HEK293T (cell line): ENCODE data around the gene HTT.

Experiments used
- BHLHE40 ChIP-seq: fragments of 450-650 bp; IDR thresholded peaks from 2 replicates; pipeline ENCODE4 v1.6.1; 2016; ENCODE audit warnings: mild to moderate bottlenecking, moderate library complexity, borderline replicate concordance
- ELF4 ChIP-seq: fragments of 450-650 bp; IDR thresholded peaks from 2 replicates; pipeline ENCODE4 v1.6.1; 2017; ENCODE audit warnings: antibody characterized with exemption
- FOXA1 ChIP-seq: fragments of 450-650 bp; IDR thresholded peaks from 2 replicates; pipeline ENCODE4 v1.6.1; 2016; ENCODE audit warnings: mild to moderate bottlenecking
- FOXK2 ChIP-seq: fragments of 450-650 bp; IDR thresholded peaks from 2 replicates; pipeline ENCODE4 v1.6.1; 2016; ENCODE audit warnings: mild to moderate bottlenecking
- FOXM1 ChIP-seq: fragments of 450-650 bp; IDR thresholded peaks from 2 replicates; pipeline ENCODE4 v1.6.1; 2017; ENCODE audit warnings: mild to moderate bottlenecking, borderline replicate concordance
- LEF1 ChIP-seq: fragments of 450-650 bp; IDR thresholded peaks from 2 replicates; pipeline ENCODE4 v1.6.1; 2017; ENCODE audit warnings: mild to moderate bottlenecking, borderline replicate concordance
- SP1 ChIP-seq: fragments of 450-650 bp; IDR thresholded peaks from 2 replicates; pipeline ENCODE4 v1.6.1; 2017
- SUZ12 ChIP-seq: fragments of 450-650 bp; IDR thresholded peaks from 2 replicates; pipeline ENCODE4 v1.6.1; 2016; ENCODE audit warnings: mild to moderate bottlenecking

- TF ChIP-seq LEF1 (no peak), SP1 (no peak), ELF4 (no peak), BHLHE40 (no peak), FOXA1 (no peak), SUZ12 (no peak), FOXK2 (no peak), FOXM1 (no peak)
Observed at GRCh38 chr4:3217771-3218170, 143.3 kb downstream of the HTT start.
